HG03521 (cell line): ENCODE data around the gene CCNG1.
"Not testable (repeated sequence)": the region's sequence is repeated elsewhere in the genome, so short reads cannot be mapped to it uniquely, and the experiment has no call there.

Experiments
- ATAC-seq: cut with Tn5 transposase; IDR thresholded peaks from one replicate; pipeline ENCODE4 v1.9.1; 2021; ENCODE audit warnings: mild to moderate bottlenecking, moderate library complexity; ENCODE audit not compliant: unreplicated experiment

Gene CCNG1

GRCh38 chr5:163440954-163441353 lies 3.6 kb downstream of the CCNG1 start:
- ATAC-seq, result no peak

- ATAC-seq, result no peak
Observed at GRCh38 chr5:163444526-163444925, 7.1 kb downstream of the CCNG1 start.

- no peak for ATAC-seq
Observed at GRCh38 chr5:163445345-163445744, 8.0 kb downstream of the CCNG1 start.

DNA sequence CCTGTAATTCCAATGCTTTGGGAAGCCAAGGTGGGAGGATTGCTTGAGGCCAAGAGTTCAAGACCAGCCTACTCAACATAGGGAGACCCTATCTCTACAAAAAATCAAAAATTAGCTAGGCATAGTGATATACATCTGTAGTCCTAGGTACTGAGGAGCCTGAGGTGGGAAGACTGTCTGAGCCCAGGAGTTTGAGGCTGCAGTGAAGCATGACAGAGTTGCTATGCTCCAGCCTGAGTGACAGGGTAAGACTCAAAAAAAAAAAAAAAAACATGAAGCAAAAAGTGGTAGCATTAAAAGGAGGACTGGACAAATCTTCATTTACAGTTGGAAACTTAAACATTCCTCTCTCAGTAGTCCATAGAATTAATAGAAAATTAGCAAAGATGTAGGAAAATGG lies 9.8 kb downstream of the CCNG1 start:
- no peak for ATAC-seq

DNA sequence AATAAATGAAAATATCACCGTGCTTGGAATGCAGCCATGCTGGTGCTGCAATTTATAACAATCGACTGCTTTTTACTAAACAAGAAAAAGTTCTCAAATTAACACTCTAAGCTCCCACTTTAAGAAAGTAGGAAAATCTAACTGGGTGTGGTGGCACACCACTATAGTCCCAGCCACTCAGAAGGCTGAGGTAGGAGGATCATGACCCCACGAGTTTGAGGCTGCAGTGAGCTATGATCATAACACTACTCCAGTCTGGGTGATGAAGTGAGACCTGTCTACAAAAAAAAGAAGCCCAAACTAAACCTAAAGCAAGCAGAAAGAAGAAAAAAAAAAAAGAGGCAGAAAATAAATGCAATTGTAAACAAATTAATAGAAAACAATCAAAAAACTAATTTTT lies 10.5 kb downstream of the CCNG1 start:
- no peak for ATAC-seq

DNA sequence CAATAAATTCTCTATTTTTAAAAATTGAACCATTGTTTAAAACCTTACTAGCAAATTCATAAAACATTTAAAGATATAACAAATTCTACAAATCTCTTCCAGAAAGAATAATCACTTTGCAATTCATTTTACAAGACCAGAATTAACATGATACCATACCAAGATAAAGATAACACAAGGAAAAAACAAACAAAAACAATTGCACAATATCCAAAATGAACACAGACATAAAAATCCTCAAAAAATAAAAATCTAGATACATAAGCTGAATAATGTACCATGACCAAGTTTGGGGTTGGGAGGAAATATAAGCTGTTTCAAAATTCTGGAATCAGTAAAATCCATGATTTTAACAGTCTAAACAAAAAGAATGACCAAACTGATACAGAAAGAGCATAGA lies 11.1 kb downstream of the CCNG1 start:
- no peak for ATAC-seq

DNA sequence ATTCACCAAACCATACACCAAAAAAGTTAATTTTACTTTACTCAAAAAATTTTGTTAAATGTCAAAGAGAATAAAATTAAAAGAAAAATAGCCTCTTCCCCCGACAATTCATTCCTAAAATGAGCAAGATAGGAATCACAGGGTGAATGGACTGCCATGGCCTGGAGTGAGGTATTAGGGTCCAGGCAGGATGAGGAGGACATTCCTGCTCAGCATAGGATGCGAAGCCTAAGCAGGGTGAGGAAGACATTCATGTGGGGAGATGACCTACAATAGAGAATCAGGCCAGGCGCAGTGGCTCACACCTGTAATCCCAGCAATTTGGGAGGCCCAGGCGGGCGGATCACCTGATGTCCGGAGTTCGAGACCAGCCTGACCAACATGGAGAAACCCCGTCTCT lies 14.1 kb downstream of the CCNG1 start:
- ATAC-seq, result no peak

GRCh38 chr5:163453705-163454104 lies 16.3 kb downstream of the CCNG1 start:
- no peak for ATAC-seq

- ATAC-seq, result not testable (repeated sequence)
Observed at GRCh38 chr5:163455406-163455805, 18.0 kb downstream of the CCNG1 start.

DNA sequence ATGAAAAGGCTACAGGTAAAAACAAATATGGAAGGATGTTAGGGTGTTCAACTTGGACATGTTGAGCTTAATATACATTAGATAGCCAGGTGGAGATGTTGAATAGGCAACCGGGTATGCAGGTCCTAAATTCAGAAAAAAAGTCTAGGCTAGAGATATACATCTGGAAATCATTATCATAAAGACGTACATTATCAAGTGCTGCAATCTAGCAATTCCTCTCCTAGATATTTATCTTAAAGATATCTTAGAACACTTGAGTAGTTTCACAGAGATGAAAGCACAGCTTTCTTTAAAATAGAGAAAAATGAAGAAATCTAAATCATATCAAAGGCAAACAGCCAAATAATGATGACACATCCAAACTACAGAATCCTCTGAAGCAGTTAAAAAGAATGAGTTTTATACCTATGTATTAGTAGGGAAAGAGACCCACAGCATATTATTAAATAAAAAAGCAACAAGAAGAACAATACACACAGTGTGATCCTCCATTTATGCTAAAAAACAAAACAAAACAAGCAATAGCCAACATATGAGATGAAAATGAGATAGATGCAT lies 18.7 kb downstream of the CCNG1 start:
- ATAC-seq, result no peak

DNA sequence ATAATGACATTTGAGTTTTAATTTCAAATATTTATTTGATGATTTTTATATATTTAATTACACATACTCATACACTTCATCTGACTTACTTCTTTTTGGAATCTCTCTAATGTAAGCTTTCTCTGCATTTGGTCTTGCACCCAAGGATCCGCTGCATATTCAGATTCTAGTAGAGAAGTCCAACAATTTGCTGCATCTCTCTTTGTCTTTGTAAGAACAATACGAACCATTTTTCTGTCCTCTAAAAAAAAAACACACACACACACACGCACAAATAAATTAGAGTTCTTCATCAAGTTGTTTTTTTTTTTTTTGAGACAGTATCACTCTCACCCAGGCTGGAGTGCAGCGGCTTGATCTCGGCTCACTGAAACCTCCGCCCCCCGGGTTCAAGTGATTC lies 19.4 kb downstream of the CCNG1 start:
- ATAC-seq, result no peak

GRCh38 chr5:163458778-163459385 lies 21.5 kb downstream of the CCNG1 start:
- no peak for ATAC-seq

- ATAC-seq, result peak; percentile 3
Observed at GRCh38 chr5:163459462-163459818, 22.0 kb downstream of the CCNG1 start.

DNA sequence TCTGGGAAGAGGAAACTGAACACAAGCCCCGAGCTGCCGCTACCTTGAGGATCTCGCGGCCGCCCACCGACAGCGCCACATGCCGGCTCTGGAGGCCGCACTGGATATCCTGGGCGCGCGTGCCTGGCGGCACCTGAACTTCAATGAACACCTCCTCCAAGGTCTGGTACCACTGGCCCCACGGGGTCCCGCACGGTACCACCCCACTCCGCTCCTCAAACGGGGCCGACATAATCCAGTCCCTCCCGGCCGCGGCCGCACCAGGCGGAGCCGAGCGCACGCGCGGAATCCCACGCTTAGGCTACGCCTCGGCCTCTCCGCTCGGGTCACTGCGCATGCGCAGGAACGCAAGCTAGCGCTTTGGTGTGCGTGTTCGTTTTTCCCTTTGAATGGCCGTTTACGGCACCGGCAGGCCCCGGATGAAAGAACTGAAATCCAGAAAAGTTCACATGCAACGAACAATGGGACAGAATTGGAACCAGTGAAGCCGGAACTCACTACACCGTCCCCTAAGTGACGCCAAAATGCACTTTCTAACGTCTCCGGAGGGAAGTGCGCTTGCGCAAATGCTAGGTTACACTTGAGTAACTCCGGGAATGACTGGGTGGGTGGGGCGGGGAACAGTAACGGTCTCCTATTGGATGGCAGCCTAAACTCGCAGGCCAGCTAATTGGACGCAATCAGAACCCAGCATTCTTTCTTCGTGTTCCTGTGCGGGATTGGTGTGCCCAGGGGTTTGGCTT lies 22.6 kb downstream of the CCNG1 start, which contains the start of gene NUDCD2:
NUDCD2 (minus strand) TSS at position 284 of the 743 bp plus-strand sequence; CDS start at position 232, 52 bp downstream.
- ATAC-seq, result peak; percentile 76

DNA sequence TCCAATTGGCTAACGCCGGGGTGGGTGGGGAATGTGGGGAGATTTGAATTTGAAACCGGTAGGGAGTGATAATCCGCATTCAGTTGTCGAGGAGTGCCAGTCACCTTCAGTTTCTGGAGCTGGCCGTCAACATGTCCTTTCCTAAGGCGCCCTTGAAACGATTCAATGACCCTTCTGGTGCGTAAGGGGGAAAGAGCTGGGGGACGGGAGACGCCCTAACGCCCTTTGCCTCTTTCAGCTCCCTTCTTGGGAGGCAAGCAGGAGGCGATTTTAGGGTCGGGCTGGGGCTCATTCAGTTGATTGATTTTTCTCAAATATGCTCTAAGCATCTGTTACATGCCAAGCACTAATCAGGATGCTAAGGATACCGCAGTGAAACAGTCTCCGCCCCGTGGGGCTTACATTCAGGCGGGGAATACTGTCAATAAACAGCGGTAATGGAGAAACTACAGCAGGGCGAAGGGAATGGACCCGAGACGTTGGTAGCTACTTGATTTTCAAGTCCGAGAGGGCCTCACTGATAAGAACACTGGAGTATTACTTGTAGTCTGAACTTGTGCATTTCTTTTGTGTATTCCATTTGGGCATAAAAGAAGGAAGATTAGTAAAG lies 23.3 kb downstream of the CCNG1 start, which contains the start of gene HMMR:
HMMR (plus strand) TSS at position 71 of the 610 bp plus-strand sequence; CDS start at position 132, 61 bp downstream.
- no peak for ATAC-seq

DNA sequence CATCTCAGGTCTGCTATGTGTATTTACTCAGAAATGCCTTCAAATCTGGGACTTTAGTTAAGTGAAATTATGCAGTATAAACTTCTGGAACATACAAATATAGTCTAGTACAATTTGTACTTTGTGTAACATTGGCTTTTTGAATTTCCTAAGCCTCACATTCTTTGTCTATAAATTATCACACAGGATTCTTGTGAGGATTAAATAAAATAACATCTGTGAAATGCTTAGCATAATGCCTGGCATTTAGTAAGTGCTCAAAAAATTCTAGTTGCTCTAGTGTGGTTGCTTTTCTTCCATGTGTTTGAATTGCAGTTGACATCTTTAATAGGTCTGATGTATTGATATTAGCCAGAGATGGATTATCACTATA lies 25.7 kb downstream of the CCNG1 start:
- ATAC-seq, result no peak

- ATAC-seq, result no peak
Observed at GRCh38 chr5:163467682-163468081, 30.3 kb downstream of the CCNG1 start.

GRCh38 chr5:163473635-163474243 lies 36.3 kb downstream of the CCNG1 start:
- peak; percentile 80 for ATAC-seq

- ATAC-seq, result no peak
Observed at GRCh38 chr5:163475411-163475810, 38.0 kb downstream of the CCNG1 start.

DNA sequence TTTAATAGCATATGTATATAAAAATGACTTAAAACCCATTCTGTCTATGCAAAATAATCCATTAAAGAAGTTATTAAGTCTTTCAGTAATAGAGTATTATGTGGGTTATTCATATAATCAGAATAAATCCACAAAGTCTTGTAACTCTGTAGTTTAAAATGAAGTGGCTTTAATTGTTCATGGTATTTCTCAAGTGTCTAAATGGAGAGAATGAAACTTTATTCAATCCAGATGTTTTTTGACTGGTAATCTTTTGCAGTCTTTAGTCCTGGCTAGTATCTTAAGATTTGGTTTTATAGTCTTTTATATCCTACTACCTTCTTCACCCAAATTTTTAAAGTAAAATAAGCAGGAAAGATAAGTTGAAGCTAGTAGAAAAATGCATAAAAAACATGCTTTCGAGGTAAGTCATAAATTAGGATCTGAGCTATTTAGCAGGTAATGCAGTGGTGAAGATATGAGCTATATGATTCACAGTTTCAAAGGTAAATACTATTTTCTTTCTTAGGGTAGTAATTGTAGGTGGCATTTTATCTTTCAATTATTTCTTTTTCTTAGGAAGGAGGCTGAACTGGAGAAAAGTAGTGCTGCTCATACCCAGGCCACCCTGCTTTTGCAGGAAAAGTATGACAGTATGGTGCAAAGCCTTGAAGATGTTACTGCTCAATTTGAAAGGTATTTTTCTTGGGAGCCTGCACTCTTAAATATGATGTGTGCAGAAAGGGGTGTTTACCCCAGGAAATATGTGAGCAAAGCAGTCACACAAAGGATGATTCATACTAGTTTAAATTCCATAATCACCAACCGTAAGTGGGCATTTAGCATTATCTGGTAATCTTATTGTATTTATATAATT lies 41.0 kb downstream of the CCNG1 start:
- no peak for ATAC-seq

GRCh38 chr5:163478982-163479271 lies 41.5 kb downstream of the CCNG1 start:
- ATAC-seq, result no peak
